HG03060 (cell line): ENCODE data around the gene IFI27.
"Not testable (repeated sequence)": the region's sequence is repeated elsewhere in the genome, so short reads cannot be mapped to it uniquely, and the experiment has no call there.

Experiments used
- ATAC-seq: cut with Tn5 transposase; IDR thresholded peaks from one replicate; pipeline ENCODE4 v1.9.1; 2021; ENCODE audit warnings: low read depth, moderate number of reproducible peaks; ENCODE audit not compliant: unreplicated experiment

IFI27 gene

DNA sequence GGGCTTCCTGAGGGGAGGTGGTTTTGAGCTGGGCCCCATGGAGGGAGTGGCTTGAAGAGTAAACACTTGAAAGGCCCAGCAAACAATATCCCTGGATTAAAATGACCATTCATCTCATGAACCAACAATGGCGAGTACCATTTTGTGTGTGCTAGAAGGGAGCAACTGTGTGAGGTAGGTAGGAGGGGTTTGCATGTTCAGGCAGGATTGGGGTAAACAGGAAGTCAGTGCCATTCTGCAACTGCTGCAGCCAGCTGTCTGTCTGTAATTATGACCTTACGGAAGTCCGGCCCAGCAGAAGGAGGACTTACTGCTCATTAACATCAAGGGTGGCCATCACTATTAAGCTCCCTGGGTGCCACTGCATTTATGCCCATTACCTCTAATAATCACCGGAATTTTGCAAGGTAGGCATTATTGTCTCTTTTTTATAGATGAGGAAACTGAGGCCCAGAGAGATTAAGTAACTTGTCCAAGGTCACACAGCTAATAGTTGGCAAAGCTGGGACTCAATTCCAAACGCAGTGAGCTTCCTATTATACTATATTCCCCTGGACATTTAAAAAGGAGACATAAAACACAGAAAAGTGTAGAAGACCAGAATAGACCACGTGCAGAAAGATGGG is 35.5 kb downstream of the IFI27 start:
- no peak for ATAC-seq

DNA sequence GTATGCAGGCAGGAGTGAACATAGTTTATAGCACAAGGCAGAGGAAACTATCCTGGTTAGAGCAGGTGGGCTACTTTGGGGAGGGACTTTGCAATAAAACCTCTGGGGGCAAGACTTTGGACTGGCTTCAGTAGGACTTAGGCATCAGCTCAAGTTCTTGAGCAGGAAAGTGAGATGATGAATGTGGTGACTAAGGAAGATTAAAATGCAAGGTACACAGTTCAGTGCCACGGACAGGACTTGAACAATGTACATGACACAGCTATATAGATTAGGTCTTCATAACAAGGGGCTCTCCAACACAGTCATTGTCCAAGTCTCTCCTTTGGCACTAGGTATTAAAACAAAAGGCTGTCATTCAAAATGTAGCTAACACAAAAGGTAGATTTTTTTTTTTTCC is 42.1 kb downstream of the IFI27 start:
- ATAC-seq = no peak

DNA sequence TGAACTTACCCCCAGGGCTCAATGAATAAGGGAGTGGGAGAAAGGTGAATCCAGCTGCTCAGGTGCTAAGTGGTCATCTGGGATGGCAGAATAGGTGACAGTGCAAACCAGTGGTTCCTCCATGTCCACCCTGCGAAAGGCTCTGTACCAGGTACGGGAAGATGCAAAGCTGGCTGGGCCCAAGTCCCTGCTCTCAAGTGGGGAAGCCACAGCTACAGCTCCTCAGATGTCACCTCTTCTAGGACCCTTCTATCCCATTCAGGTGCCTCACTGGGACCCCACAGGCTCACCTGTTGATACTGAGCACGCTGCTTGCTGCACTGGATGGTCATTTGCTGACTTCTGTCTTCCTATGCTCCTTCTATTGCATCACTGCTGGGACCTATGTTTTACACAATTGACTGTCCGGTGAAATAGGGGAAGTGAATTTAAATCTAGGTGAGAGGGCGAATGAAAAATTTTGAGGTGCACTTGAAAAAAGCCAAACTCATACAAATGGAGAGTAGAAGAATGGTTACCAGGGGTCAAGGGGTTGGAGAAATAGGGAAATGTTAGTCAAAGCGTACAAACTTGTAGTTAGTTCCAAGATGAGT is 43.3 kb downstream of the IFI27 start:
- ATAC-seq = no peak

DNA sequence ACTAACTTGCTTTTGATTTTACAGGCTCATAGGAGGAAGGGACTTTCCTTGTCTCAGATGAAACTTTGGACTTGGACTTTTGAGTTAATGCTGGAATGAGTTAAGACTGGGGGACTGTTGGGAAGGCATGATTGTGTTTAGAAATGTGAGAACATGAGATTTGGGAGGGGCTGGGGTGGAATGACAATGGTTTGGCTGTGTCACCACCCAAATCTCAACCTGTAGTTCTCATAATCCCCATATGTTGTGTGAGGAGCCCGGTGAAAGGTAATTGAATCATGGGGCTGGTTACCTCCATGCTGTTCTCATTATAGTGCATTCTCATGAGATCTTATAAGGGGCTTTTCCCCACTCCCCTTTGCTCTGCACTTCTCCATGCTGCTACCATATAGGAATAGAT is 45.6 kb downstream of the IFI27 start:
- ATAC-seq = not testable (repeated sequence)

DNA sequence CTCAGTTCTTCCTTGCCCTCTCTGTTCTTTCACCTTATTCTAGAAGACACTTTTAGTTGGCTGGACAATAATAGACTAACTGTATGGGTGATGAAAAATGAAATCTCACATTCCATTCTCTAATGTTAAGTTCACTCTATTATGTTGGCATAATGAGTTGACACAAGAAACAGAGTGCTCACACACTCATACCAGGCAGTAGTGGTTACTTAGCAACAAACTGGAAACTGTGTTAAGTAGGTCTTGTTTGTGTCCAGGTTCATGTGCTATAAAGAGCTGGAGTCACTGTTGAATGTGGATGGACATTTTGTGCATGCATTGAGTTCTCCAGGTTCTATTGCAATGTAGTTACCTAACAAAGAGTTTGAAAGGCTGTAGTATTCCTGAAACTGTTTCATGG is 46.7 kb downstream of the IFI27 start:
- no peak for ATAC-seq

DNA sequence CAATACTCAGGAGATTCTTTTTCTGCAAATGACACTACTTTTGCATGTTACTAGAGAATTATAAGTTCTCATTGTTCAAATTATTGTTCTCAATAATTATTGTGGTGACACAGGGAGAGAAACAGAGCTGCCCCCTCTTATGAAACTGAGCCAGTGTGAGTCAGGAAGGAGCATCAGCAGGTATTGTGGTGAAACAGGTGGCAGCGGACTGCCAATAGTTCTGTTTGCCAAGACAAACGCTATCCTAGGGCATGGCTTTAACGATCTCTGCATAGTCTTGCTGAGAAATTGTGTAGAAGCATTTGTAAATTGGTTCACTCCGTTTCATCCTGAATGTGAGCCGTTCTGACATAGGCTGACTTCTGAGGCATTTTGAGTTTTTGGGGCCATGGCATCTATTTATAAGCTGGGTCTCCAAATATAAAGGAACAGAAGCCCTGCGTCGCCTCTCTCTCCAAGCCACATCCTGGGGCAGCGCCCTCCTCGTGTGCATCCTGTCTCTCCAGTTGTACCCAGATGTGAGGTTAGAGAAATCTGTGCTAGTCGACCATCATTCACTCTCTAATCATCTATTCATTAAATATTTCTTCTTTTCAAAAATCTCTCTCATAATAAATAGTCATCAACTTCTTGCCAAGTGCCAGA is 47.8 kb downstream of the IFI27 start:
- no peak for ATAC-seq

DNA sequence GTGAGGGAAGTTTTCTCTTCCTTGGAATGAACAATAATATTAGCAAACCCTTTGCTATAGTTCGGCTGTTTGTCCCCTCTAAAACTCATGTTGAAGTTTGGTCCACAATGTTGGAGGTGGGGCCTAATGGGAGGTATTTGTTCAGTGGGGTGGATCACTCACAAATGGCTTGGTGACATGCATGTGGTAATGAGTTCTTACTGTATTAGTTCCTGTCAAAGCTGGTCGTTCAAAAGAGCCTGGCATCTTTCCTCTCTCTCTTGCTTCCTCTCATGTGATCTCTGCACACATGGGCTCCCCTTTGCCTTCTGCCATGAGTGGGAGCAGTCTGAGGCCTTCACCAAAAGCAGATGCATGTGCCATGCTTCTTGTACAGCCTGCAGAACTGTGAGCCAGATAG is 50.5 kb downstream of the IFI27 start:
- no peak for ATAC-seq

DNA sequence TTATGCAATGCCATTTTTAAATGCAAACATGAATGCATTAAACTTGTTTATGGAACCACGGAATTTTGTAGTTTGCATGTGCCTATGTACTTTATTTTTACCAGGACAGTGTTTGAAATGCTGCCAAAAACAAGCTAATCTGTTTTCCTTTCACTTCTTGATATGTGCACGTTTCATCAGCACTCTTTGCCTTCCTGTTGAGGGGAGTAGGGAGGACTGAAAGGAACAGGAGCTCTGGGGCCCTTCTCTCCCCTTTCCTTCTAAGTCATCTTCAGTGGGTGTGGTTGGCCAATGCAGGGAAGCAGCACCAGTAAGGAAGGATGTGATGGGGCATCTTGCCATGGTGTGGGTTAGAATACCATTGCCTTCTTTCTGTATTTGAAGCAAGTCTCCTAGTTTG is 51.4 kb downstream of the IFI27 start:
- no peak for ATAC-seq

DNA sequence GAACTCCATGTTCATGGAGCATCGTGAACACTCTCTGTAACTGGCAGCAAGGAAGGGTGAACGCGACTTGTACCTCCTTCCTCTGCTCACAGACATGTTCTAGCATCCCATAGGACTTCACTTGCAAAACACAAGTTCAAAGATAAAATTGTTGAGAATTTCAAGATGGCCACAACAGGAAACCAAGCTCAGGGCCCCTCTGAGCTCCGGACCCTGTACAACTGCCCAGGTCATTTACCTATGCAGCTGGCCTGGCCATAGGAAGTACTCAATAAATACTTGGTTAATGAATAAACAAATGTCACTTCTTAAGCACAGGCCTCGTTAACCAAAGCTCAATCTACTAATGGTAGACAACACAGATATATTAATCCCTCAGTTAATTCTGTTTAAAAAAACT is 51.9 kb downstream of the IFI27 start:
- ATAC-seq = no peak

DNA sequence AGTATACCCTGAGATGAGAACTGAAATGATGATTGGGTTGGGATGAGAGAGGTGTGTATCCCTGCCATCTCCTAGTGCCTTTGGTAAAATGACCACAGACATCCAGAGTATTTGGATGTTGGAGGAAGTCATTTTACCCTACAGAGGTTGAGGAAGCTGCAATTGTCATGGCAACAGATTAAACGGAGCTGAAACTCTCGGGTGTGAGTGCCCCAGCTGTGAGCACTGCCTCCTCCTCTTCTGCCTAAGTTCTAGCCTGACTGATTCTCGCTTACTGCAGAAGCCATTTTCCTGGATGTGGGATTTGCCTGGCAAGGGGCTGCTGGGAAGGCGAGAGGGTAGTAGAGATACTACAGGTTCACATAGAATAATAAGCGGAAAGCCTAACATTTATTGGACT is 53.3 kb downstream of the IFI27 start:
- ATAC-seq = no peak

DNA sequence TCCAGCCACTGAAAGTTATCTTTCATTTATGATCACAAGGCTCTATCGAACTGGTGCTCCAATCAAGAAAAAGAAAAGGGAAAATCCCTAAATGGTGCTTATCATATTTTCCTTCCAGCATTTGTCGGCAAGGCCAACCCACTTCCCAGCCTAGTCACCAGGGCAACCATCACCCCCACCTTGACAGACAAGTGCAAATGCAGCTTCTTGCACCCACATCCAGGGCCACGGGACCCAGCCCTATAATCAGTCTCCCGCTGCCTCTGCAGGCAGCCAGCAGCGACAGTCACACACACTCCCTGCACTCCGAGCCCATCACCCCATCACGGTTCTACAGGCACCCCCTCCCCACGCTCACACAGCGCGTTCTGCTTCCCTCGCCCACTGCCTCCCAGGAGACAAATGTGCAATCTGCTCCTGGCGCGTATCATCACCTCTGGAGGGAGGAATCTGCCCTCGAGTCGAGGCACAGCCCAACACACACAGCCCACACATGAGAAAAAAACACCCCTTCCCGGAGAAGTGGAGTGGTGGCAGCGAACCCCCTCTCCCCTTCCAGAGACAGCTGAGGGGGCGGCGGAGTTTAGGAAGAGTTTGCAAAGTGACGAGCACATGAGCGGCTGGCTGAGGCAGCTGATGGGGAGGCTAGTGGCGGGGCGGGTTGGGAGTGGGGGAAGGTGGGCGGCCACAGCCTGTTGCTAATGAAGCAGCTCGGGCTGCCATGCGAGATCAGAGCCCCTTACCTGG is 54.3 kb downstream of the IFI27 start:
- ATAC-seq = no peak

DNA sequence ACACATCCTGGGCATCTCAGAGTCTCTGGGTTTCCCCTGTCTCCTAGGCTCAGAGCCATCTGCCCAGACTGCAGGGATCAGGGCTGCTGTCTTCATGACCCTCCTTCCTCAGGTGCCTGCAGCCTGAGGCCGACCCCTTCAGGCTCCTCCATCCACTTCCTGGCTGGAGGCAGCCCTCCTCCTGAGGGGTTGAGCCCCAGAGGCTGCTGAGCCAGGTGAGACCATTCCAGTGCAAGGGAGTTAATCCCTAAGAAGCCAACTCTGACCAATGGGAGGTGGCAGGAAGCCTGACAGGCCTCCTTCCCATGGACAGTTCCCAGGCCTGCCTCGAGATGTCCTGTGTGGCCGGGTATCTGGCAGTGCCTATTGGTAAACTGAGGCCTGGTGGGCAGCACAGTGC is 55.2 kb downstream of the IFI27 start:
- ATAC-seq = no peak
